NT2/D1 (cell line): ENCODE results near the gene IQGAP3.
"Not testable (repeated sequence)": the region's sequence is repeated elsewhere in the genome, so short reads cannot be mapped to it uniquely, and the experiment has no call there.

Experiments used
- DNase-seq: peaks from one replicate; pipeline ENCODE4 v3.0.0-alpha.2; 2011; ENCODE audit warnings: low read depth, low spot score
- H3K27me3 ChIP-seq: 2 replicates; pipeline ENCODE4 v1.6.0; 2011; ENCODE audit warnings: mild to moderate bottlenecking; ENCODE audit not compliant: insufficient read length, insufficient read depth
- H3K36me3 ChIP-seq: 2 replicates; pipeline ENCODE4 v1.6.1; 2011; ENCODE audit warnings: mild to moderate bottlenecking, low read length, mixed read lengths; ENCODE audit not compliant: insufficient read depth, insufficient read length
- H3K4me1 ChIP-seq: 2 replicates; pipeline ENCODE4 v1.5.1; 2011; ENCODE audit not compliant: insufficient read depth, insufficient read length
- H3K4me3 ChIP-seq: 2 replicates; pipeline ENCODE4 v1.5.1; 2011; ENCODE audit warnings: low read depth; ENCODE audit not compliant: insufficient read length
- H3K9ac ChIP-seq: 2 replicates; pipeline ENCODE4 v1.6.0; 2011; ENCODE audit warnings: low read depth; ENCODE audit not compliant: insufficient read length
- H3K9me3 ChIP-seq: 2 replicates; pipeline ENCODE4 v1.5.1; 2011; ENCODE audit warnings: mild to moderate bottlenecking, low read length; ENCODE audit not compliant: insufficient read depth
- SUZ12 ChIP-seq: IDR thresholded peaks from 2 replicates; pipeline ENCODE4 v1.6.1; 2011; ENCODE audit not compliant: insufficient read length, insufficient read depth; ENCODE audit errors: extremely low read depth
- YY1 ChIP-seq: IDR thresholded peaks from 2 replicates; pipeline ENCODE4 v1.6.1; 2011; ENCODE audit not compliant: insufficient read length, insufficient read depth
- ZNF274 ChIP-seq: IDR thresholded peaks from 2 replicates; pipeline ENCODE4 v1.6.1; 2011; ENCODE audit warnings: mild to moderate bottlenecking, low read depth, low read length

Gene IQGAP3

DNA sequence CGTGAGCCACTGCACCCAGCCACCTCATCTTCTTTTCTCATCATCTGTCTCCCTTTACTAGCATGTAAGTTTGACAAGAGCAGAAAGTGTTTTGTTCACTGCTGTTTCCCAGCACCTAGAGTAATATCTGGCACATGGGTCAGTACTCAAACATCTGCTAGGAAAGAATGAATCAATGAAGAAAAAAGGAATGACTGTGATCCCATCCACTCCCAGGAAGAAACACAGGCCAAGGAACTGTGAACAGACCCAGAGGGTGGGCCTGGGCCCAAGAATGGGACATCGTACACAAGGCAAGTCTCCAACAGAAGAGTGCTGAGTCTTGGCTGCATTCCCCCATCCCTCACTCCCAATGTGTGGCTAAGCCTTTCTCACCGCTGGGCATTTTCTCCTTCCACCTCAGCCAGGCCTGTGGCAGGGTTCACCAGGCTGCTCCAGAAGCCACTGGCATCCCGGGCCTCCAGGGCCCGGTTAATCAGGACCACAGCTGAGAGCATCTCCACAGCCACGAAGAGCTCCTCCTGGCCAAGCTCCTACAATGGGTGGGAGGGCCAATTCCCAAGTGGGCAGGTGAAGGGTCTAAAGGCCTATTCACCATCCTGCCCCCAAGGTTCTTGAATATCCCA is 18.4 kb downstream of the IQGAP3 start:
- H3K9ac ChIP-seq = no peak overlapping the region
- DNase-seq = no peak
- no peaks in the 10 kb centered on the region for H3K9me3 ChIP-seq
- no peaks in the 10 kb centered on the region for H3K27me3 ChIP-seq
- no peak overlapping the region for H3K4me3 ChIP-seq
- no peak for TF ChIP-seq YY1
- TF ChIP-seq SUZ12 = no peak
- H3K4me1 ChIP-seq = no peaks in the 10 kb centered on the region
- H3K36me3 ChIP-seq = peaks cover 68% of the 10 kb centered on the region

DNA sequence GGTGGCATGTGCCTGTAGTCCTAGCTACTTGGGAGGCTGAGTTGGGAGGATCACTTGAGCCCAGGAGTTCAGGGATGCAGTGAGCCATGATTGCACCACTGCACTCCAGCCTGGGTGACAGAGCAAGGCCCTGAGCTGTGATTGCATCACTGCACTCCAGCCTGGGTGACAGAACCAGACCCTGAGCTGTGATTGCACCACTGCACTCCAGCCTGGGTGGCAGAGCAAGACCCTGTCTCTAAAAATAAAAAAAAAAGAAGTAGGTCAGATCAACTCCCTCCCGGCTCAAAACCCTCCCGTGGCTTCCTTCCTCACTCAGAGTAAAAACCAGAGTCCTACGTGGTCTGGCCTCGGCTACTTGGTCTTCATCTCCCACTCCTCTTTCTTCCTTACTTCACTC is 19.4 kb downstream of the IQGAP3 start:
- H3K27me3 ChIP-seq, DNase-seq, H3K9me3 ChIP-seq, H3K4me3 ChIP-seq, H3K9ac ChIP-seq, H3K4me1 ChIP-seq: not testable (repeated sequence)
- peaks cover 78% of the 10 kb centered on the region for H3K36me3 ChIP-seq

DNA sequence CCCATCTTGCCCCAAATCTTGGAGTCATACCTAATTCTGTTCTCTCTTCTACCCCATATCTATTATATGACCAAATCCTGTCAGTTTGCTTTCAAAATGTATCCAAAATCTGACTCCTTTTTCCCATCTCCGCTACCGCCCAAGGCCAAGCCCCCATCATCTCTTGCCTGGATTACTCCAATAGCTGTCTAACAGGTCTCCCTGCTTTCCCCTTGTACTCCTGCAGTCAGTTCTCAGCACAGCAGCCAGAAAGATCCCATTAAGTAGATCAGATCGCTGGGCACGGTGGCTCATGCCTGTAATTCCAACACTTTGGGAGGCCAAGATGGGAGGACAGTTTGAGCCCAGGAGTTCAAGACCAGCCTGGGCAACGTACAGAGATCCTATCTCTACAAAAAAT is 19.8 kb downstream of the IQGAP3 start:
- TF ChIP-seq SUZ12 (no peak), YY1 (no peak), ZNF274 (no peak)
- Histone ChIP-seq H3K36me3 (peaks cover 82% of the 10 kb centered on the region), H3K9ac (no peak overlapping the region), H3K27me3 (no peaks in the 10 kb centered on the region), H3K9me3 (no peaks in the 10 kb centered on the region), H3K4me3 (no peak overlapping the region), H3K4me1 (no peaks in the 10 kb centered on the region)
- DNase-seq = no peak

DNA sequence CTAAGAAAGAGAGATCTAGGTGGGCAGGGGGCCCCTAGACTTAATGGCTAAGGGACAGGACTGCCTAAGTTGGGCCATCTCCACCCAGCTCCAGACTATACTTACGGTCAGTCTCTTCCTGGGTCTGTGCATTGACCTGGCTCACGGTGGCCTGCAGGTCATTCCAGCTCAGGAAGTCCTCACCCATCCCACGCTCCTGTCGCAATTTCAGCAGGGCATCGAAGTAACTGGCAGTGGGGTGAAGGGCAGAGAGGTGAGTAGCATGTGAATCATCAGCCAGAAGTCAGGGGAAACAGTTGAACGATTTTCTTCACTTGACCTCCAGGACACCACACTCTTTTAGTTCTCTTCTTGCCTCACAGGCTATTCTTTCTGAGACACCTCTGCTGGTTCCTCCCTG is 20.5 kb downstream of the IQGAP3 start:
- Histone ChIP-seq H3K9me3 (no peaks in the 10 kb centered on the region), H3K4me3 (no peak overlapping the region), H3K4me1 (no peaks in the 10 kb centered on the region), H3K27me3 (no peaks in the 10 kb centered on the region), H3K36me3 (peaks cover 89% of the 10 kb centered on the region), H3K9ac (no peak overlapping the region)
- DNase-seq = no peak
- TF ChIP-seq ZNF274 (no peak), SUZ12 (no peak), YY1 (no peak)

DNA sequence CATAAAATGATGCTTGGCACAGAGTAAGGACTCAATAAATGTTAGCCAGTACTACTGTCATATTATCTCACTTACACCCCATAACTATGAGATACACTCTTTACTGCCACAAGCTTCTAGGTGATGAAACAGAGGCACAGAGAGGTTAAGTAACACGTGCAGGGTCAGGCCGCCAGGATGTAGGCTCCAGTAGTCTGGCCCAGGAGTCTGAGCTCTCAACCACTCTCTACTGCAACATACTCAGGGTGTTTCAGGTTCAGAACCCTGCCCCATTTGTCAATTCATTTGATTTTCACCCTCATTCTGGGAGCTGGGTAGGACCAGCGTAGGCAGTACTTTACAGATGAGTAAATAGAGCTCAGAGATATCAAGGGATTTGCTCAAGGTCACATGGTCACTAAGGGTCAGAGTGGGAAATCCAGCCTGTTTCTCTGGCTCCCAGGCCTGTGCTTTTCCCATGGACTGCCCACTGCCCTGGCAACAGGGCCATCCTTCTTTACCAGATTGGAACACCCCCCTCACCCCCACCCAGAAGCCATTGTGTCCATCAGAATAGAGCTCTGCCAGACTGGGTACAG is 21.2 kb downstream of the IQGAP3 start:
- Histone ChIP-seq H3K4me1 (no peaks in the 10 kb centered on the region), H3K36me3 (peaks cover 89% of the 10 kb centered on the region), H3K9ac (no peak overlapping the region), H3K4me3 (no peak overlapping the region), H3K9me3 (no peaks in the 10 kb centered on the region), H3K27me3 (no peaks in the 10 kb centered on the region)
- no peak for DNase-seq
- TF ChIP-seq SUZ12 (no peak), ZNF274 (no peak), YY1 (no peak)

DNA sequence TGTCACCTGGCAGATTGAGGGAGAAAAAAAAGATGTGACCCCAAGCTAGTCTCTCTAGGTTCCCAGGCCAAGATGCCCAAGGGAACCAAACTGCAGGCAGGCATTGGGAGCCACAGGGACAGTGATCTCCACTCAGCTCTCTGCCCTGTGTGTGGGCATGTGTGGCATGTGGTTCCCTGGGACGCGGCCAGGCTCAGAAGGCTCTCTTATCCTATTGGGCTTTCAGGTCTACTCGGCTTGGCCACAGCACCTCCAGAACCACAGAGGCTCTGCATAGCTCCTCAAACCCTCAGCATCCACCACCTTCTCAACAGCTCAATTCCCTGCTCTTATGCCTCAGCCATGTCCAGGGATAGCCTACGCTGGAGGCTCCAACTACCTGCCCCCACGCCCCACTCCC is 22.0 kb downstream of the IQGAP3 start:
- Histone ChIP-seq H3K36me3 (peaks cover 91% of the 10 kb centered on the region), H3K4me1 (no peaks in the 10 kb centered on the region), H3K4me3 (no peak overlapping the region), H3K27me3 (no peaks in the 10 kb centered on the region), H3K9me3 (no peaks in the 10 kb centered on the region), H3K9ac (no peak overlapping the region)
- DNase-seq = no peak
- TF ChIP-seq ZNF274 (no peak), YY1 (no peak), SUZ12 (no peak)

DNA sequence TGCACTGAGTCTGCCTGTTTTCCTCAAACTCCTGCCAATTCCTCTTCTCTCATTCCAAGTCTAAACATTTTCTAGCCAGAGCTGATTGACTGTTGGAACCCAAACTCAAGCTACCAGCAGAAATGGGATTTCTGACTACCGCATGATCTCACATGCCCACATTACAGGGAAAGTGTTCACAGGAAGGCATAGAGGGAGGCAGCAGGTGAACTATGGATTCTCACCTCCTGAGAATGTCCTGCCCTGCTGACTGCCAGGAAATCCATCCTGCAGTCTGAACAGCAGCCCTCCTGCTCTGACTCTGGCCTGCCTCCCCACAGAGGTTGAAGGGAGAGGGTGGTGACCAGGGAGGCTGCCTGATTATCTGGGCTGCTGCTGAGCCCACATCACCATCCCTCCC is 22.5 kb downstream of the IQGAP3 start:
- no peaks in the 10 kb centered on the region for H3K9me3 ChIP-seq
- H3K36me3 ChIP-seq = peaks cover 92% of the 10 kb centered on the region
- no peaks in the 10 kb centered on the region for H3K4me1 ChIP-seq
- TF ChIP-seq SUZ12 (no peak), ZNF274 (no peak), YY1 (no peak)
- H3K27me3 ChIP-seq = no peaks in the 10 kb centered on the region
- no peak for DNase-seq
- no peak overlapping the region for H3K4me3 ChIP-seq
- no peak overlapping the region for H3K9ac ChIP-seq
